Measurements from ENCODE around the gene CIZ1. TPM values are rescaled to one million over a fixed set of nuclear protein-coding genes. Genes with fewer than 3 reads are reported as not detected.

The CIZ1 gene
- polyA plus RNA-seq, 1 of the 3 experiments (the other 2 are of a cell fraction): 37.0 TPM

GRCh38 chr9:128232528-128233428 lies 41.4 kb upstream of the CIZ1 start:
- ChIA-PET CTCF (interaction anchor here (0.9 to 1.5 kb wide), 4 partner anchors 8 to 29 kb away, joined by 3 to 5 read pairs (median 4); partner anchors contain the start of gene DNM1), POLR2A (interaction anchor here (1.0 kb wide), 1 partner anchor 17 kb away, joined by 3 read pairs; no protein-coding TSS in a partner anchor)
- DNase-seq: no peak
- Histone ChIP-seq H3K4me2 (no peak overlapping the region), H2AFZ (ENCODE audit: low read depth) (no peak overlapping the region), H3K9me3 (no peaks in the 10 kb centered on the region), H3K27ac (ENCODE audit: low read depth in 2 of 2, low read length in 1 of 2) (no peak overlapping the region), H3K4me3 (ENCODE audit: low read depth in 2 of 2, low read length in 1 of 2) (no peak overlapping the region), H3K27me3 (ENCODE audit: insufficient read depth) (no peaks in the 10 kb centered on the region), H3K9me2 (no peaks in the 10 kb centered on the region), H3K36me3 (replicated peaks in 1 of 2; ENCODE audit: control insufficient read depth in 1 of 2, insufficient read depth in 2 of 2, low read length in 1 of 2) (peaks cover 0 to 9% of the 10 kb centered on the region in 2 experiments), H4K20me1 (ENCODE audit: insufficient read depth) (no peaks in the 10 kb centered on the region), H3K79me2 (ENCODE audit: insufficient read depth) (no peaks in the 10 kb centered on the region), H3K4me1 (ENCODE audit: control insufficient read depth in 1 of 2, insufficient read depth in 2 of 2, low read depth in 1 of 2, low read length in 1 of 2) (no peaks in the 10 kb centered on the region), H3K9ac (no peak overlapping the region), H3F3A (replicated peaks; ENCODE audit: insufficient read depth) (no peaks in the 10 kb centered on the region)
- 92% methylated on average over 11 of the region's 22 CpGs for WGBS (ENCODE audit: low lambda C conversion rate)
- TF ChIP-seq JUND (IDR thresholded peaks at IDR 0.05) (no peak), USF2 (IDR thresholded peaks at IDR 0.05; ENCODE audit: borderline replicate concordance, low read depth, low read length) (no peak), CTCF (IDR thresholded peaks at IDR 0.05) (no peak), FOXJ3 (CRISPR knock-in tag; IDR thresholded peaks at IDR 0.05) (no peak), SIN3A (IDR thresholded peaks at IDR 0.05; ENCODE audit: borderline replicate concordance, low read depth, low read length) (no peak), RCOR1 (IDR thresholded peaks at IDR 0.05; ENCODE audit: low read length) (no peak), POLR2AphosphoS5 (IDR thresholded peaks at IDR 0.05; ENCODE audit: low read depth, low read length) (no peak), FOSL2 (IDR thresholded peaks at IDR 0.05; ENCODE audit: borderline replicate concordance, low read depth) (no peak)

- POLR2A ChIA-PET: interaction anchor here (1.0 kb wide), 1 partner anchor 16 kb away, joined by 3 read pairs; no protein-coding TSS in a partner anchor
- peaks cover 0 to 5% of the 10 kb centered on the region in 2 experiments for H3K36me3 ChIP-seq (replicated peaks in 1 of 2; ENCODE audit: control insufficient read depth in 1 of 2, insufficient read depth in 2 of 2, low read length in 1 of 2)
- H3K4me1 ChIP-seq (ENCODE audit: control insufficient read depth in 1 of 2, insufficient read depth in 2 of 2, low read depth in 1 of 2, low read length in 1 of 2): no peaks in the 10 kb centered on the region
- no peak for DNase-seq
- no peaks in the 10 kb centered on the region for H4K20me1 ChIP-seq (ENCODE audit: insufficient read depth)
- no peaks in the 10 kb centered on the region for H3K79me2 ChIP-seq (ENCODE audit: insufficient read depth)
- H3K9ac ChIP-seq: no peak overlapping the region
- H3K27me3 ChIP-seq (ENCODE audit: insufficient read depth): no peaks in the 10 kb centered on the region
- H2AFZ ChIP-seq (ENCODE audit: low read depth): no peak overlapping the region
- H3F3A ChIP-seq (replicated peaks; ENCODE audit: insufficient read depth): no peaks in the 10 kb centered on the region
- no peaks in the 10 kb centered on the region for H3K9me3 ChIP-seq
- H3K4me2 ChIP-seq: no peak overlapping the region
- no peaks in the 10 kb centered on the region for H3K9me2 ChIP-seq
- no peak overlapping the region for H3K4me3 ChIP-seq (ENCODE audit: low read depth in 2 of 2, low read length in 1 of 2)
- CTCF ChIA-PET: interaction anchor here (0.6 to 1.2 kb wide), 3 partner anchors 9 to 1071 kb away, joined by 3 to 5 read pairs (median 5); no protein-coding TSS in a partner anchor
- H3K27ac ChIP-seq (ENCODE audit: low read depth in 2 of 2, low read length in 1 of 2): no peak overlapping the region
- WGBS (ENCODE audit: low lambda C conversion rate): 78% methylated on average over 8 of the region's 16 CpGs
- TF ChIP-seq SMC3 (IDR thresholded peaks at IDR 0.05; ENCODE audit: low read depth, low read length) (no peak), POLR2AphosphoS5 (IDR thresholded peaks at IDR 0.05; ENCODE audit: low read depth, low read length) (no peak), FOXJ3 (CRISPR knock-in tag; IDR thresholded peaks at IDR 0.05) (no peak), IRF3 (IDR thresholded peaks at IDR 0.05; ENCODE audit: low read depth, low read length) (no peak), TCF12 (IDR thresholded peaks at IDR 0.05) (no peak), RFX5 (IDR thresholded peaks at IDR 0.05; ENCODE audit: low read length) (no peak), ZBTB33 (IDR thresholded peaks at IDR 0.05; ENCODE audit: borderline replicate concordance, low read depth) (no peak), FOXM1 (IDR thresholded peaks at IDR 0.05; ENCODE audit: low read depth) (no peak), SIN3A (IDR thresholded peaks at IDR 0.05; ENCODE audit: borderline replicate concordance, low read depth, low read length) (no peak), NFIC (IDR thresholded peaks at IDR 0.05; ENCODE audit: borderline replicate concordance) (no peak)
Measured at GRCh38 chr9:128231638-128232527, 40.5 kb upstream of the CIZ1 start.

All from SK-N-SH (cell line).